Activated CD8-positive, alpha-beta T cell treated with anti-CD3 and anti-CD28 coated beads, Interleukin-2, amount 10 ng/mL, durations not matched to agents 7 days and 5 days (primary cell): ENCODE measurements around the gene MED12L. TPM values are rescaled to one million over a fixed set of nuclear protein-coding genes. Genes with fewer than 3 reads are reported as not detected.

ENCODE experiments used
- ATAC-seq: fragments of 150-1000 bp; cut with Tn5 transposase; one replicate; pipeline ENCODE4 v1.10.0; 2021; ENCODE audit warnings: moderate library complexity
- CTCF ChIA-PET: fragments of 350-600 bp; sonication (Branson Sonifier 250); formaldehyde crosslinking; loops from one replicate; lab custom pipeline; 2021; ENCODE audit warnings: antibody characterized with exemption; lab: Charles Lee
- POLR2A ChIA-PET: fragments of 350-600 bp; sonication (Branson Sonifier 250); formaldehyde crosslinking; loops from one replicate; lab custom pipeline; 2021; ENCODE audit warnings: antibody characterized with exemption; lab: Charles Lee
- DNase-seq: peaks from one replicate; pipeline ENCODE4 v3.0.0-alpha.2; 2020
- H3K27ac Mint-ChIP-seq: one replicate; pipeline ENCODE4 v1.8.0; 2021; ENCODE audit warnings: mild to moderate bottlenecking, mixed read lengths
- H3K27me3 Mint-ChIP-seq: one replicate; pipeline ENCODE4 v1.8.0; 2021; ENCODE audit warnings: low read depth, mixed read lengths
- H3K36me3 Mint-ChIP-seq: one replicate; pipeline ENCODE4 v1.8.0; 2021; ENCODE audit warnings: low read depth, mixed read lengths
- H3K4me1 Mint-ChIP-seq: one replicate; pipeline ENCODE4 v1.8.0; 2021; ENCODE audit warnings: low read depth, mixed read lengths
- H3K4me3 Mint-ChIP-seq: one replicate; pipeline ENCODE4 v1.8.0; 2021; ENCODE audit warnings: mild to moderate bottlenecking, mixed read lengths
- H3K9me3 Mint-ChIP-seq: one replicate; pipeline ENCODE4 v1.8.0; 2022; ENCODE audit warnings: mixed read lengths; ENCODE audit not compliant: insufficient read depth
- total RNA-seq, 2 experiments: library from RNA; stranded (reverse); gene quantifications; one replicate each; pipeline ENCODE4 v1.2.3, GENCODE V29; 2021

The MED12L gene
- total RNA-seq, 2 experiments from 2014 or later, result 0.76 to 0.79 TPM

DNA sequence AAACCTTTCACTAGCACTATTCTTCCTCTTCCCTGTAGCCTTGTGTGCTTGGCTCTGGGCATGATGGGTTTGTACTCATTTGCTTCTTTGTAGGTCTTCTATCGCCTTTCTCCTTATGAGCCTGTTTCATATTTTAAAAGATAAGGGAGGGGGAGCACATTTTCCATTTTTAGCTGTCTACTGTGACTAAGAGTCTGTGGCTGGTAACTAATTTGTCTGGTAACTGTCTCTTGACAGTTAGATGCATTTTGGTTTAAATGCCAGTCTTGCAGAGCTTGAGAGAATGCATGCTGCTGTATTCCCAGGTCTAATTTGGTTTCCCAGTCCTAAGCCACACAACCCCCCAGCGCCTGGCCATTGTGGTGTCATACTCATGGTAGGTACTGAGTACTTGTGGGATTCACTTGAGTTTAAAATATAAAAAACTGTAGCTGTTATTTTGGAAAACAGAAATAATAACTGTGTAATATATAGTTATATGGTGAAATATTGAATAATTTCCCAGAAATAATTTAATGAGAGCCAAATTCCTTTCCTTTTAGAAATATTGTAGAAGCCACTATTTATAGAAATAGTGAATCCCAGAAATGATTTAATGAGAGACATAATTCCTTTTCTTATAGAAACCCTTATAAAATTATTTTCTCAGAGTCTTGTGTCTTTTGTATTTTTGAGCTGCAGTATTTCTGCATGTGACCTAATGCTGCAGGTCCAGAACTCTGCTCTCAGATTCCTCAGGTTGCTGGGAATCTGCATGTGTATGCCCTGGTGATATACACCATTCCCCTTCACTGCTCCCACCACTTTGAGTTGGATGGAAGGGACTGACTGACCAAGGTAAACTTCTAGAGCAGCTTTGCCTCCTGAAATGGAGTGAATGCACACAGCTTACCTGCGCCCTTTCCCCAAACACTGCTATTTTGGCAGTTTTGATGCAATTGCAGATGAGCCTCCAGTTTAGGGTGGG is 131.5 kb downstream of the MED12L start:
- POLR2A ChIA-PET, result no interaction called here

DNA sequence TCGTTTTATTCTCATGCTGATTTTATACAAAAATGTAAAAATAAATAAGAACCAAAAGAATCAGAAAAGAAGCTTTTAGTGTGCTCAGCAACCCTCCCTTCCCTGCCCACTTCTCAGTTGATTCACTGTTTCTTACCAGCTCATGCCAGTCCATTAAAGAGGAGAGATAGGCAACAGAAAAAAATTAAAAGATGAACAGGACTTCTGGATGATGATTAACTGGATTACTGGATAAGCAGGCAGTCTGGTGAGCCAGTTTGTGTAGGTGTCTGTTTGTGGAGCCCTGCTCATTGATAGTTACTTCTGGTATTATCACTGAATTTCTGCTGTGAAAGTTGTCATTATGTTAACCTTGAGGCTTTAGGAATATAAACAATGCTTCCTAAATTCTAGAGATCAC is 132.7 kb downstream of the MED12L start:
- H3K4me1 Mint-ChIP-seq, result peaks cover 4% of the 10 kb centered on the region
- H3K9me3 Mint-ChIP-seq, result peaks cover 31% of the 10 kb centered on the region

More for the DNA sequence above, 131.5 kb downstream of the MED12L start:
- Mint-ChIP-seq H3K36me3 (peaks cover 18% of the 10 kb centered on the region), H3K27me3 (no peaks in the 10 kb centered on the region), H3K9me3 (peaks cover 20% of the 10 kb centered on the region), H3K27ac (no peak overlapping the region), H3K4me1 (peaks cover 4% of the 10 kb centered on the region), H3K4me3 (no peak overlapping the region)
- CTCF ChIA-PET, result interaction anchor here (1.4 to 5.1 kb wide), 4 partner anchors 9 to 66 kb away, joined by 4 to 38 read pairs (median 14); no protein-coding TSS in a partner anchor
- DNase-seq (no peak), ATAC-seq (no peak)

DNA sequence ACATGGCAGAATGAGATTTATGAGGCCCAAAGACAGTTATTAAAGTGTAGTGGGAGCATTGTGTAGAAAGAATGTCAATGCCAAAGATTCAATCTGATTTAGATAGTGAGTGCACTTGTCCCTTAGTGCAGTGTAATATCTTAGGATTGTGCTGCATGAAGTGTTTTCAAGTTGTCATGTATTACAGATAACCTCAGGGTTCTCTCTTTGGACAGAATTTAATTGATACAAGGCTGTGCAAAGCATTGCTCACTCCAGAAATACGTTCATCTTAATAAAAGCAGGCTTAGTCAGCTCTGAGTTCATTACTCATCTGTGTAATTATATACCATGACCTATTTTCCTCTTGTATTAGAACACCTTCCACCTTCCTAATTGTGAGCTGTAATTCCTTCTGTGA is 133.6 kb downstream of the MED12L start:
- H3K9me3 Mint-ChIP-seq, result peaks cover 31% of the 10 kb centered on the region
- H3K27me3 Mint-ChIP-seq, result no peaks in the 10 kb centered on the region
- H3K27ac Mint-ChIP-seq, result no peak overlapping the region
- peaks cover 31% of the 10 kb centered on the region for H3K36me3 Mint-ChIP-seq
- no peak for DNase-seq
- H3K4me3 Mint-ChIP-seq, result no peak overlapping the region
- POLR2A ChIA-PET, result interaction anchor here (0.9 kb wide), 1 partner anchor 57 kb away, joined by 3 read pairs; no protein-coding TSS in a partner anchor
- H3K4me1 Mint-ChIP-seq, result peaks cover 4% of the 10 kb centered on the region
- CTCF ChIA-PET, result interaction anchor here (1.0 to 5.1 kb wide), 5 partner anchors 8 to 64 kb away, joined by 3 to 38 read pairs (median 14); partner anchors contain the start of gene GPR171
- no peak for ATAC-seq

More for the DNA sequence above, 132.7 kb downstream of the MED12L start:
- Mint-ChIP-seq H3K27ac (no peak overlapping the region), H3K36me3 (peaks cover 29% of the 10 kb centered on the region), H3K27me3 (no peaks in the 10 kb centered on the region), H3K4me3 (no peak overlapping the region)
- ATAC-seq (no peak), DNase-seq (no peak)
- ChIA-PET CTCF (interaction anchor here (0.8 to 5.1 kb wide), 6 partner anchors 10 to 64 kb away, joined by 3 to 38 read pairs (median 8); no protein-coding TSS in a partner anchor), POLR2A (no interaction called here)

DNA sequence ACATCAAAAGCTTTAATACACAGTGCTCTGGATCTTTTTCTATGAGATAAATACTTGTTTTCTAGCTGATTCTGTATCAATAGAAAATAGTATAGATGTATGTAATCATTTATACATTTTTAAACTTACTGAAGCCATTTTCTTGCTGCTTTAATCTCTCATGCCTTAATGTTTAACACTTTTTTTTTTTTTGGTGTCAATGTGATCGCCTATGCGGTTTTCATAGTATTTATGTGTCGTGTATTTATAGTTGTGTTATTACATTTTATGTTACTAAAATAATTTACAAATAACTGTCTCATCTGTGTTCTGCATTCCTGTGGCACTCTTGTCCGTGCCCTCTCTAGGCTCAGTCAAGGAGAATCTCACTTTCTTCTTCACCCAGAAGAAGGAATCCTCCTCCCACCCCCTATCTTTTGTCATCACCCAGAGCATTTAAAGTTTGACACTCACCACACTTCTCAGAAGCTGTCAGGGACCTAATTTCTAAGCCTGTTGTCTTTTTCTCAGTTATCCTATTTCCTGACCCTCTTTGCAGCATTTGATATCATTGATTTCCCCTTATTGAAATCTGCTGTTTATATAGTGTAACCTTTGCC is 138.9 kb downstream of the MED12L start:
- CTCF ChIA-PET, result interaction anchor here (0.7 to 13.2 kb wide), 14 partner anchors 10 to 104 kb away, joined by 3 to 408 read pairs (median 7); partner anchors contain the start of genes GPR171 and P2RY14
- Mint-ChIP-seq H3K36me3 (peaks cover 34% of the 10 kb centered on the region), H3K4me1 (peaks cover 47% of the 10 kb centered on the region), H3K27ac (peak overlapping the region; percentile 6), H3K9me3 (peaks cover 31% of the 10 kb centered on the region), H3K27me3 (no peaks in the 10 kb centered on the region), H3K4me3 (no peak overlapping the region)
- ATAC-seq (no peak), DNase-seq (no peak)
- POLR2A ChIA-PET, result interaction anchor here (1.4 to 1.9 kb wide), 3 partner anchors 11 to 24 kb away, joined by 4 to 7 read pairs (median 5); no protein-coding TSS in a partner anchor

DNA sequence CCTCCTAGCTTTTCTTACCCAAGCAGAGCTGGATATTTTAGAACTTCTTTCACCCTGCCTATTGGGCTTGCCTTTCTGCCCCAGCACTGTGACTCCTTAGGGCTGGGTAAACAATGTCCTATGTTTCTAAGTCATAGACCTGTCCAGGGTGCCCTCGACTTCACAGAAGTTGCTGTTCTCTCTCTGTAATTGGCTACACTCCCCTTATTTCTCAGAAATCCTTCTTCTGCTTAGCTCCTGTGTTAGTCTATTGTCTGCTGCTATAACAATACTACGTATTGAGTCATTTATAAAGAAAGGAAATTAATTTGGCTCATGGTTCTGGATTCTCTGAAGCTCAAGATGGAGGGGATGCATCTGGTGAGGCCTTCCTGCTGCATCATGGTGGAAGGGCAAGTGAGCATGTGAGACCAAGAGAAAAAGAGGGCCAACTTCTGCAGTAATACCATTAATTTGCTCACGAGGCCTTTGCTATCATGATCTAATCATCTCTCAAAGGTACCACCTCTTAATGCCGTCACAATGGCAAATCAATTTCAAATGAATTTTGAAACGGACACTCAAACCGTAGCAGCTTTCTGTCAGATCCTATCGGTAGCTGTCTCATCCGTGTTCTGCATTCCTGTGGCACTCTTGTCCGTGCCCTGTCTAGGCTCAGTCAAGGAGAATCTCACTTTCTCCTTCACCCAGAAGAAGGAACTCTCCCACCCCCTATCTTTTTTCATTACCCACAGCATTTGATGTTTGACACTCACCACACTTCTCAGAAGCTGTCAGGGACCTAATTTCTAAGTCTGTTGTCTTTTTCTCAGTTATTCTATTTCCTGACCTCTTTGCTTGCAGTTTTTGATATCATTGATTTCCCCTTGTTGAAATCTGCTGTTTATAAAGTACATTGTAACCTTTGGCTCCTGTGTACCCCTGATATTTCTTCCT is 139.8 kb downstream of the MED12L start:
- no peak for DNase-seq
- H3K27ac Mint-ChIP-seq, result peak overlapping the region; percentile 81
- H3K9me3 Mint-ChIP-seq, result peaks cover 26% of the 10 kb centered on the region
- no peak overlapping the region for H3K4me3 Mint-ChIP-seq
- peak; percentile 24 for ATAC-seq
- peaks cover 52% of the 10 kb centered on the region for H3K4me1 Mint-ChIP-seq
- no peaks in the 10 kb centered on the region for H3K27me3 Mint-ChIP-seq
- CTCF ChIA-PET, result interaction anchor here (0.7 to 13.2 kb wide), 18 partner anchors 9 to 158 kb away, joined by 3 to 408 read pairs (median 10); partner anchors contain the start of genes GPR171 and P2RY14
- POLR2A ChIA-PET, result interaction anchor here (1.1 to 1.9 kb wide), 4 partner anchors 10 to 25 kb away, joined by 4 to 7 read pairs (median 4); partner anchors contain the start of gene GPR171
- peaks cover 34% of the 10 kb centered on the region for H3K36me3 Mint-ChIP-seq

DNA sequence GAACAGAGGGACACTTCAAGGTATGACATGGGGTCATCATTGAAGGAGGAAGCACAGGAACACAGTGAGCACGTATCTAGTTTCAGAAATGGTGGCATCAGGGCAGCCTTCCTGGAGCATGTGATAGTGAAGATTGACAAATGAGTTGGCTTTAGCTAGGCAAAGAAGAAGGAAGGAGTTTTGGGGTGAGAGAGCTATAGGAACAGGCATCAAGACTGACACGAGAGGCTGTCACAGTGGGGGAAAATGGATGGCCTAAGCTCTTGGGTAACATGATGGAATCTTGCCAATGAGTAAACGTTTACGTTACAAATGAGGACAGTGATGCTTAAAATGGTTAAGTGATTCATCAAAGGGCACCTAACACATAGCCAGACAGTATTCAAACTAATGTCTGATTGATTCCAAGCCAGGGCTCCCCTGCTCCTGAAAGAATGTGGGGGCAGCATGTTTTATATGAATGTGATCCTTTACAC is 140.7 kb downstream of the MED12L start:
- POLR2A ChIA-PET, result interaction anchor here (1.1 to 1.9 kb wide), 2 partner anchors 23 to 26 kb away, joined by 4 to 7 read pairs; partner anchors contain the start of gene GPR171
- no peaks in the 10 kb centered on the region for H3K27me3 Mint-ChIP-seq
- ATAC-seq (no peak), DNase-seq (no peak)
- peaks cover 19% of the 10 kb centered on the region for H3K9me3 Mint-ChIP-seq
- no peak overlapping the region for H3K4me3 Mint-ChIP-seq
- CTCF ChIA-PET, result interaction anchor here (0.9 to 13.2 kb wide), 17 partner anchors 8 to 957 kb away, joined by 3 to 408 read pairs (median 14); partner anchors contain the start of genes GPR171 and P2RY14
- peaks cover 60% of the 10 kb centered on the region for H3K4me1 Mint-ChIP-seq
- H3K36me3 Mint-ChIP-seq, result peaks cover 26% of the 10 kb centered on the region
- H3K27ac Mint-ChIP-seq, result peak overlapping the region; percentile 81

DNA sequence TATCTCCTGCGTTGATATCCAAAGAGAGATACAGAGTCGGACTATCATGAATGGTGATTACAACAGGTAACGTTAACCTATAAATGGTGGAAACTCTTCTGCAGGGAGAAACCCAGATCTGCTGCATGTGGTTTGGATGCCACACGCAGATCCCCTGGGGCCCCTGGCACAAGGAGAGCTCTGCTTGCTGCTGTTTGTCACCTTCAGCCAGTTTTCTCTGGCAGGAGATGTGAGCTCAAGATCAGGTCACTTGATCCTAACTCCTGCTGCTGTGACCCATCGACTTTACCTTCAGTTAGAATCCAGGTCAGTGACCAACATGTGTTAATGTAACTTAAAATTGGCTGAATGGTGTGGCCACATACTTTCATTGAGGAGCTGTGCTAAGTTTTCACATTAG is 141.4 kb downstream of the MED12L start:
- POLR2A ChIA-PET, result interaction anchor here (0.6 to 1.5 kb wide), 4 partner anchors 17 to 48 kb away, joined by 3 to 4 read pairs (median 4); partner anchors contain the start of gene GPR171
- no peak overlapping the region for H3K4me3 Mint-ChIP-seq

DNA sequence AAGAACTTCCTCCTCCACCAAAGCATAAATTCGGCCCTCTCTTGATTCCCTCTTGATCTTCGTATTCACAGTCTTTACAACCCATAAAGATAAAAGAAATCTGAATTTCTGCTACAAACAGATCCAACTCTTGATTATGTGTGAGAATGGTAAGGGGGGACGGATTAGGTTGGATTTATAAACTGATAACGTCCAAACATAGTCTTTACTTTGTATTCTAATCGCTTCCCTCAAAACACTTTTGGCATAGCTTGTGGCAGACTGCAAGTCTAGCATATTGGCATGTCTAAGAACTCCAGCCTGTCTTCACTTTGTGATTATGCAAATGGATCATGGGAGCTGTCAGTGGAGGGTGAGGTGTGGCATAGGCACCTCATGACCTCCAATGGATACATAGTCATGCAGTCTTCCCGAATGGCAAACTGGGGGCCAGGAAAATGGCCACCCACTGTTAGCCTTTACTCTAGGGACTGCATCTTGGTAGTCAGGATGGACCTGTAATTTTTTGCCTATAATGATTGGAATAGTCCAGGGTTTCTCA is 141.9 kb downstream of the MED12L start:
- H3K4me3 Mint-ChIP-seq, result peak overlapping the region; percentile 19
- peaks cover 7% of the 10 kb centered on the region for H3K9me3 Mint-ChIP-seq
- peaks cover 15% of the 10 kb centered on the region for H3K36me3 Mint-ChIP-seq
- H3K4me1 Mint-ChIP-seq, result peaks cover 65% of the 10 kb centered on the region
- DNase-seq, result no peak
- CTCF ChIA-PET, result interaction anchor here (0.6 to 13.2 kb wide), 34 partner anchors 9 to 956 kb away, joined by 3 to 408 read pairs (median 9); partner anchors contain the start of genes GPR171 and P2RY14
- H3K27me3 Mint-ChIP-seq, result no peaks in the 10 kb centered on the region
- peak; percentile 28 for ATAC-seq
- POLR2A ChIA-PET, result interaction anchor here (0.6 to 1.5 kb wide), 6 partner anchors 18 to 57 kb away, joined by 3 to 4 read pairs (median 3); partner anchors contain the start of gene GPR171
- peak overlapping the region; percentile 82 for H3K27ac Mint-ChIP-seq

More for the DNA sequence above, 141.4 kb downstream of the MED12L start:
- H3K36me3 Mint-ChIP-seq, result peaks cover 20% of the 10 kb centered on the region
- H3K27ac Mint-ChIP-seq, result peak overlapping the region; percentile 82
- peaks cover 65% of the 10 kb centered on the region for H3K4me1 Mint-ChIP-seq
- no peaks in the 10 kb centered on the region for H3K27me3 Mint-ChIP-seq
- peaks cover 12% of the 10 kb centered on the region for H3K9me3 Mint-ChIP-seq
- no peak for ATAC-seq
- DNase-seq, result no peak
- CTCF ChIA-PET, result interaction anchor here (0.6 to 13.2 kb wide), 30 partner anchors 9 to 957 kb away, joined by 3 to 408 read pairs (median 10); partner anchors contain the start of genes GPR171 and P2RY14

DNA sequence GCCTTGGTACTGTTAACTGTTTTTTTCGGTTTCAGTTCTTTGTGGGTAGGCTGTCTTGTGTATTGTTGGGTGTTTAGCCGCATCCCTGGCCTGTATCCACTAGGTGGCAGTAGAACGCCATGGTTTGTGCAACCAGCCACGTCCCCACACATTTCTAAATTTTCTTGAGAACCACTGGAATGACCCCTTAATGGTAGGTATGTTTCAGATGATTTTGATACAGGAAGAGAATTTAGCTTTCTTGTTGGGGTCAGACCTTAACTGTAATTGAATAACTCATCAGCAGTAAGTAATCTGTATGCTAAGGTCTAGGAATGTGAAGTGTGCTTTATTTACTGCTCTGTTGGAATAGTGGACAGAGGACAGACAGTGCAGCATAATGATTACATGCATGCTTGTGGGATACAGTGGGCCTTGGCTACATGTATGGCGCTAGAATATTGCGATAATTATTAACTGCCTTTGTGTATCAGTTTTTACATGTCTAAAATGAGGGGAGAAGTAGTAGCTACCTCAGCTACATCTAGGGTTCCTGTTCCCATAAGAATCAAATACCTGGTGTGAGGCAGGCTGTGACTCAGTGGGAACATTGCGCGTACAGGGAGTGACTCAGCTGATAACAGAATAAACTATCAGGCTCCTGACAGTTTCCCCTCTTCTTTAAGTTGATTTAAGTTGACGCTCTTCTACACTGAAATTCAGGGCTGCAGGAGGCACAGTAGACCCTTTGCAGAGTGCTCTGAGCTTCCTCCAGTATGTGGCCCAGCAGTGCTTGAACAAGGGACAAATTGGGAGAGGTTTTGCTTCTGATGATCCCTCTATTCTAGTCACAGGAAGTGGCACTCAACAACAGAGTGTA is 142.6 kb downstream of the MED12L start:
- peak; percentile 89 for DNase-seq
- ChIA-PET POLR2A (interaction anchor here (0.5 to 1.5 kb wide), 10 partner anchors 25 to 56 kb away, joined by 3 to 7 read pairs (median 3); partner anchors contain the start of gene GPR171), CTCF (interaction anchor here (0.7 to 13.2 kb wide), 43 partner anchors 8 to 691 kb away, joined by 3 to 408 read pairs (median 5); partner anchors contain the start of genes GPR171 and P2RY14)
- peaks cover 8% of the 10 kb centered on the region for H3K36me3 Mint-ChIP-seq
- H3K9me3 Mint-ChIP-seq, result no peaks in the 10 kb centered on the region
- ATAC-seq, result peak; percentile 84
- H3K4me3 Mint-ChIP-seq, result peak overlapping the region; percentile 19
- H3K27ac Mint-ChIP-seq, result peak overlapping the region; percentile 82
- no peaks in the 10 kb centered on the region for H3K27me3 Mint-ChIP-seq
- peaks cover 65% of the 10 kb centered on the region for H3K4me1 Mint-ChIP-seq
